Transverse colon (tissue), 3 donors: ENCODE measurements around the gene LARGE1.

ENCODE experiments used
- CTCF ChIP-seq, 5 experiments: fragments of 200-600 bp in 3 of 5; fragments of 450-650 bp in 2 of 5; sonication (generic) in 3 of 5; IDR thresholded peaks; 1 replicate in 2 of 5; 2 replicates in 3 of 5; pipeline ENCODE4 v1.5.1; 2016 to 2017; ENCODE audit warnings: antibody characterized with exemption in 5 of 5, inconsistent platforms in 3 of 5, mild to moderate bottlenecking in 2 of 5, moderate library complexity in 1 of 5
- POLR2A ChIP-seq: fragments of 450-650 bp; IDR thresholded peaks from one replicate; pipeline ENCODE4 v1.6.1; 2016; ENCODE audit warnings: antibody characterized with exemption, mild to moderate bottlenecking, moderate library complexity

DNA sequence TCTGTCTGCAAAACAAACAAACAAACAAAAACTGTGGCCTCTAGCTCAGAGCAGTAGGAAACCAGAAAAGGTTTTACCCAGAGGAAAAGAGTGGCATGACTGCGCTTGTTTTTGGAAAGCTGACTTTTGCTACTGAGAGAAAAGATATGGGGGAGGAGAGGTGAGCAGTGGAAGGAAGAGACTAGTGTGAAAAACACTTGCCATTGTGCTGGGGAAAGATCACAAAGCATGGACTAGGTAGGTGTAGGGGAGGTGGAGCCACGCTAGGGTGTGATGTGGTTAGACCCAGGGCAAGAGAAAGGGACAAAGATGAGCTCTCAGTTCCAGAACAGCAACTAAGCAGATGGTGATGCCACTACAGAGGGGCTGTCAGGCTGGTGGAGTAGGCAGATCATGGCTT lies 319.2 kb downstream of the LARGE1 start:
- TF ChIP-seq POLR2A (no peak), CTCF (IDR thresholded peaks at IDR 0.05) (no peak)
